OCI-LY3 (cell line): ENCODE measurements around the gene STMND1.

Experiments used
- EZH2phosphoT487 ChIP-seq: fragments of 200-600 bp; shearing (Covaris generic); IDR thresholded peaks from 2 replicates; pipeline ENCODE4 v1.6.1; 2018; ENCODE audit warnings: antibody characterized with exemption, mixed run types, low read depth
- TF ChIP-seq, protein P1 (sequence below): fragments of 200-600, 300-600 bp; sonication (generic); IDR thresholded peaks from 2 replicates; pipeline ENCODE4 v1.5.1; 2014; ENCODE audit warnings: antibody characterized with exemption, low read length, low read depth

GRCh38 chr6:17107863-17108262, 6.0 kb downstream of the STMND1 start:
- TF ChIP-seq, protein P1, sequence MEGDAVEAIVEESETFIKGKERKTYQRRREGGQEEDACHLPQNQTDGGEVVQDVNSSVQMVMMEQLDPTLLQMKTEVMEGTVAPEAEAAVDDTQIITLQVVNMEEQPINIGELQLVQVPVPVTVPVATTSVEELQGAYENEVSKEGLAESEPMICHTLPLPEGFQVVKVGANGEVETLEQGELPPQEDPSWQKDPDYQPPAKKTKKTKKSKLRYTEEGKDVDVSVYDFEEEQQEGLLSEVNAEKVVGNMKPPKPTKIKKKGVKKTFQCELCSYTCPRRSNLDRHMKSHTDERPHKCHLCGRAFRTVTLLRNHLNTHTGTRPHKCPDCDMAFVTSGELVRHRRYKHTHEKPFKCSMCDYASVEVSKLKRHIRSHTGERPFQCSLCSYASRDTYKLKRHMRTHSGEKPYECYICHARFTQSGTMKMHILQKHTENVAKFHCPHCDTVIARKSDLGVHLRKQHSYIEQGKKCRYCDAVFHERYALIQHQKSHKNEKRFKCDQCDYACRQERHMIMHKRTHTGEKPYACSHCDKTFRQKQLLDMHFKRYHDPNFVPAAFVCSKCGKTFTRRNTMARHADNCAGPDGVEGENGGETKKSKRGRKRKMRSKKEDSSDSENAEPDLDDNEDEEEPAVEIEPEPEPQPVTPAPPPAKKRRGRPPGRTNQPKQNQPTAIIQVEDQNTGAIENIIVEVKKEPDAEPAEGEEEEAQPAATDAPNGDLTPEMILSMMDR: no peak
- no peak for TF ChIP-seq EZH2phosphoT487
